ENCODE results near the gene OLFM1.
A peak's percentile ranks its signal among the peaks of the same experiment; 100 is the strongest.

OLFM1 gene

DNA sequence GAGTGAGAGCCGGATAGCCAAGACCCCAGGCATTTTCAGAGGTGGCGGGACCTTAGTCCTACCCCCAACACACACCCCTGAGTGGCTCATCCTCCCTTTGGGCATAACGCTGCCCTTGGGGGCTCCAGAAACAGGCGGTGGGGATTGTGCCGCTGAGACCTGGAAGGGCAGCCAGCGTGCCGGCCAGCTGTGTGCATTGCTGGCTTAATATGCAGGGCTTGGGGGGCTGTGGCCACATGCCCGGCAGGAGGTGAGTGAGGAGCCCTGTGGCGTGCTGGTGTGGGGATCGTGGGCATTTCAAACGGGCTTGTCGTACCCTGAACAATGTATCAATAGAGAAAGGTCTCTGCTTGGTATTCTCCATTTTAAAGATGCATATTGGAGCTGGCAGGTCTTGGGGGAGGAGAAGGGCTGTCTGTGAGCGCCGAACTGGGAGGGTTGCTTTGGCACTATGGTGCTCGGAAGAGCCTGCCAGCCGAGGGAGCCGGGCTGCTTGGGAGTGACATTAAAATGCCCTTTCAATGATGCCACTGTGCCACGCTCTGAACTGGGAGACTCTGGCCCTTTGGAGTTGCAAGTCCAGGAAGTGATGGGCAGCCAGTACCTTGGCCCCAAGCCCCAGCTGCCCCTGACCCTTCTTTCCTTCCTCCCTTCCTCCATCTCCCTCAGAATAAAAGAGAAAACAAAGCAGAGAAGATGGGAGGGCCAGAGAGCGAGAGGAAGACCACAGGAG lies 11.2 kb upstream of the OLFM1 start:
- Histone ChIP-seq H3K79me2 (no peaks in the 10 kb centered on the region), H3K36me3 (ENCODE audit: control insufficient read depth, insufficient read depth, low read length) (no peaks in the 10 kb centered on the region), H2AFZ (peak overlapping the region; percentile 9), H3K9me3 (ENCODE audit: control insufficient read depth, low read length) (no peaks in the 10 kb centered on the region), H3K27me3 (ENCODE audit: control insufficient read depth, insufficient read depth, low read length) (no peaks in the 10 kb centered on the region), H3K4me2 (ENCODE audit: low read length) (no peak overlapping the region), H3K4me3 (ENCODE audit: low read depth, low read length) (no peak overlapping the region), H3K27ac (no peak overlapping the region), H3K4me1 (no peaks in the 10 kb centered on the region), H3K9ac (no peak overlapping the region)
- TF ChIP-seq, protein P1, sequence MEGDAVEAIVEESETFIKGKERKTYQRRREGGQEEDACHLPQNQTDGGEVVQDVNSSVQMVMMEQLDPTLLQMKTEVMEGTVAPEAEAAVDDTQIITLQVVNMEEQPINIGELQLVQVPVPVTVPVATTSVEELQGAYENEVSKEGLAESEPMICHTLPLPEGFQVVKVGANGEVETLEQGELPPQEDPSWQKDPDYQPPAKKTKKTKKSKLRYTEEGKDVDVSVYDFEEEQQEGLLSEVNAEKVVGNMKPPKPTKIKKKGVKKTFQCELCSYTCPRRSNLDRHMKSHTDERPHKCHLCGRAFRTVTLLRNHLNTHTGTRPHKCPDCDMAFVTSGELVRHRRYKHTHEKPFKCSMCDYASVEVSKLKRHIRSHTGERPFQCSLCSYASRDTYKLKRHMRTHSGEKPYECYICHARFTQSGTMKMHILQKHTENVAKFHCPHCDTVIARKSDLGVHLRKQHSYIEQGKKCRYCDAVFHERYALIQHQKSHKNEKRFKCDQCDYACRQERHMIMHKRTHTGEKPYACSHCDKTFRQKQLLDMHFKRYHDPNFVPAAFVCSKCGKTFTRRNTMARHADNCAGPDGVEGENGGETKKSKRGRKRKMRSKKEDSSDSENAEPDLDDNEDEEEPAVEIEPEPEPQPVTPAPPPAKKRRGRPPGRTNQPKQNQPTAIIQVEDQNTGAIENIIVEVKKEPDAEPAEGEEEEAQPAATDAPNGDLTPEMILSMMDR (IDR thresholded peaks at IDR 0.05), result no peak

DNA sequence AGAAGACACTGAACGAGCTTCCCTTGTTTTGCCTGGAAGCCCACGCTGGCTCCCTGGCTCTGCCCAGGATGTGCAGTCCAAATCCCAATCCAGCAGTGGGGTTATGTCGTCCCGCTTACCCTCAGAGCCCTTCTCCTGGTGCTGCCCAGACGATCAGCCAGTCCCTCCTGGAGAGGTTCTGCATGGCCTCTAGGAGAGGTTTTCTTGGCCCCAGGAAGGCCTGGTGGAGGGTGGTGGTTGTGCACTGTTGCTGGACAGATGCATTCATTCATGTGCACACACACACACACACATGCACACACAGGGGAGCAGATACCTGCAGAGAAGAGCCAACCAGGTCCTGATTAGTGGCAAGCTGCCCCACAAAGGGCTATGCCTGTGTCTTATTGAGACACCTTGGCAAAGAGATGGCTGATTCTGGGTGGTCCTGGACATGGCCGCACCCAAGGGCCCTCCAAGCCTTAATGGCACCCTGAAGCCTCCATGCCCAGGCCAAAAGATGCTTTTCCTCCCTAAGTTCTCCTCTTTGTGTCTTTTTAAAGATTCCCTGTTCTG lies 10.5 kb upstream of the OLFM1 start:
- Histone ChIP-seq H2AFZ (no peak overlapping the region), H3K9ac (no peak overlapping the region), H3K27ac (no peak overlapping the region), H3K79me2 (no peaks in the 10 kb centered on the region), H3K36me3 (ENCODE audit: control insufficient read depth, insufficient read depth, low read length) (no peaks in the 10 kb centered on the region), H3K4me3 (ENCODE audit: low read depth, low read length) (no peak overlapping the region), H3K4me1 (no peaks in the 10 kb centered on the region), H3K9me3 (ENCODE audit: control insufficient read depth, low read length) (no peaks in the 10 kb centered on the region), H3K4me2 (ENCODE audit: low read length) (no peak overlapping the region), H3K27me3 (ENCODE audit: control insufficient read depth, insufficient read depth, low read length) (no peaks in the 10 kb centered on the region)
- TF ChIP-seq, protein P1 (IDR thresholded peaks at IDR 0.05), result no peak

DNA sequence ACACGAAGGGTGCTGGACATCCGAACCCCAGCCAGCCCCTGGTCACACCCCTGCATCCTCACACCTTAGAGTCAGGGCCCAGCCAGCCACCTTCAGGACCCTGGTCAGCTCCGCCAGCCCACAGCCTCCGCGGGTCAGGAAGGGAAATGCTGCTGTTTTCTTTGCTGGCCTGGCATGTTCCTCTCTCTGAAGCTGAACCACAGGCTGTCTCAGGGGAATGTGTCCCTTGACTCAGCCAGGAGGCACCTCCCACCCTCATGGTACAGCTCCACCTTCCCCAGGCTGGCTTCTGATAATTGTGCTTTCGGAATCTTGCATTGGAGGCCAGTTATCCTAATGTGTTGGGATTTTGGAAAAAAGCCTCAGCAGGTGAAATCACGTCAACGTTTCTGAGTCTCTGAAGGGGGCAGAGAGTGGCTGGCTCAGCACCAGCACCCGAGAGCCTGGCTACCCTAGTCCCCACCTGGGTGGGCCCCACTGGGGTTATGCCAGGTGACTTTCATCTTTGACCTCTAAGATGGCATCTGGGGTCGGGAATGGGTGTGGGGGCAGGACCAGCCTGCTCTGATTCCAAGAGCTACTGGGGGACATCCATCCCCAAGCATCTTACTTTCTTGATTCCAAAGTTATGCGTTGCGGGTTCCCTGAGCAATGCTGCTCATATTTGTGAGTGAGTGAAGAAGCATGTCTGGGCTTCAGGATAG lies 9.8 kb upstream of the OLFM1 start:
- H3K27me3 ChIP-seq (ENCODE audit: control insufficient read depth, insufficient read depth, low read length), result no peaks in the 10 kb centered on the region
- H3K9ac ChIP-seq, result no peak overlapping the region
- H2AFZ ChIP-seq, result no peak overlapping the region
- H3K27ac ChIP-seq, result no peak overlapping the region
- H3K4me3 ChIP-seq (ENCODE audit: low read depth, low read length), result no peak overlapping the region
- H3K9me3 ChIP-seq (ENCODE audit: control insufficient read depth, low read length), result no peaks in the 10 kb centered on the region
- no peaks in the 10 kb centered on the region for H3K36me3 ChIP-seq (ENCODE audit: control insufficient read depth, insufficient read depth, low read length)
- no peaks in the 10 kb centered on the region for H3K4me1 ChIP-seq
- H3K4me2 ChIP-seq (ENCODE audit: low read length), result no peak overlapping the region
- H3K79me2 ChIP-seq, result no peaks in the 10 kb centered on the region
- TF ChIP-seq, protein P1 (IDR thresholded peaks at IDR 0.05), result no peak

DNA sequence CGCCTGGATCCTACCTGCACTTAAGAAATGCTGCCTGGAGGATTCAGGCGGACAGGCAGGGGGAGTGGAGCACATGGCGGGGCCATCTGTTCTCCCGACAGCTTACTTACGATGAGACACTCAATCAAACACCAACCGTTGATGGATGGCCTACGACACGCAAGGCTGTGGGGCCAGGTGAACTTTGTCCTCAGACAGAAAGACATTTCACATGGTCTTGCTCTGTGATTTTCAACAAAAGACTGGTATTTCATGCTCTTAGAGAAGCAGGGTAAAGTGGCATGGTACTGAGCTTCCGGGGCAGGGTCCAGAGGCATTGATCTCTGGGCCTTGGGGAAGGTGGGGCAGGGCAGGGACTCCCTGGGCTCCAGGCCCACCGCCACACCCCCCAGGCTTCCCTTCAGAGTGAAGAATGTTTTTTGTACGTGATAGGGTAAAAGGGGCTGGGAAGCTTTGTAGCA lies 9.1 kb upstream of the OLFM1 start:
- H3K27ac ChIP-seq, result no peak overlapping the region
- H3K9ac ChIP-seq, result no peak overlapping the region
- H3K79me2 ChIP-seq, result no peaks in the 10 kb centered on the region
- H3K9me3 ChIP-seq (ENCODE audit: control insufficient read depth, low read length), result no peaks in the 10 kb centered on the region
- H2AFZ ChIP-seq, result no peak overlapping the region
- H3K4me2 ChIP-seq (ENCODE audit: low read length), result no peak overlapping the region
- H3K4me1 ChIP-seq, result no peaks in the 10 kb centered on the region
- TF ChIP-seq, protein P1 (IDR thresholded peaks at IDR 0.05), result no peak
- no peaks in the 10 kb centered on the region for H3K27me3 ChIP-seq (ENCODE audit: control insufficient read depth, insufficient read depth, low read length)
- H3K36me3 ChIP-seq (ENCODE audit: control insufficient read depth, insufficient read depth, low read length), result no peaks in the 10 kb centered on the region
- H3K4me3 ChIP-seq (ENCODE audit: low read depth, low read length), result no peak overlapping the region
